HCT116 (cell line): Measurements from ENCODE around the gene ALKBH4. TPM values are rescaled to one million over a fixed set of nuclear protein-coding genes. Genes with fewer than 3 reads are reported as not detected.
"Not testable (repeated sequence)": the region's sequence is repeated elsewhere in the genome, so short reads cannot be mapped to it uniquely, and the experiment has no call there.

Experiments
- ATAC-seq: fragments of 200-7000 bp; cut with Tn5 transposase; 2 replicates; pipeline ENCODE4 v1.9.1; 2020; ENCODE audit warnings: mild to moderate bottlenecking, moderate library complexity
- BruUV-seq: library from RNA; stranded (reverse); fragments of 400-500 nt; replicated peaks from 2 replicates; lab custom pipeline; 2021; lab: Mats Ljungman, UMichigan
- CTCF ChIA-PET: fragments of 300-600 bp; sonication (Branson Sonifier 250); formaldehyde crosslinking; loops from one replicate; lab custom pipeline; 2021; ENCODE audit warnings: antibody characterized with exemption; lab: Charles Lee
- POLR2A ChIA-PET: fragments of 300-600, 350-600 bp; sonication (Branson Sonifier 250); formaldehyde crosslinking; loops from one replicate; lab custom pipeline; 2021; ENCODE audit warnings: antibody characterized with exemption; lab: Charles Lee
- RAD21 ChIA-PET, 2 experiments: fragments of 300-600 bp; sonication (Branson Sonifier 250); formaldehyde crosslinking; loops; one replicate each; lab custom pipeline; 2023; ENCODE audit warnings: low total read pairs in 2 of 2; ENCODE audit not compliant: uncharacterized antibody in 2 of 2, unreplicated experiment in 2 of 2, low non-redundant PET in 1 of 2; lab: Charles Lee
- DNase-seq: peaks from one replicate; pipeline ENCODE4 v3.0.0-alpha.2; 2010; ENCODE audit warnings: low read depth, low spot score
- H2AFZ ChIP-seq: fragments of 200-600 bp; shearing (Covaris generic), sonication (generic); 2 replicates; pipeline ENCODE4 v1.6.1; 2017; ENCODE audit warnings: low read depth, mixed run types, mixed read lengths, antibody characterized with exemption, low read length; ENCODE audit not compliant: poor library complexity, severe bottlenecking
- H3K27ac ChIP-seq: 2 replicates; pipeline ENCODE4 v1.5.1; 2012; ENCODE audit warnings: low read depth, low read length
- H3K27me3 ChIP-seq: fragments of 200-600 bp; sonication (generic); 2 replicates; pipeline ENCODE4 v1.6.1; 2016; ENCODE audit warnings: mixed run types, low read length, mixed read lengths; ENCODE audit not compliant: insufficient read depth
- H3K36me3 ChIP-seq, 2 experiments: fragments of 200-500 bp in 1 of 2; fragments of 200-600 bp in 1 of 2; sonication (Bioruptor generic) in 1 of 2; sonication (generic) in 1 of 2; 2 replicates each; pipeline versions ENCODE4 v1.5.1 to v1.6.1; 2014 to 2016; ENCODE audit warnings: low read length in 2 of 2, inconsistent platforms in 1 of 2, mixed read lengths in 1 of 2, mixed run types in 1 of 2; ENCODE audit not compliant: insufficient read depth in 2 of 2, control insufficient read depth in 1 of 2
- H3K4me1 ChIP-seq, 2 experiments: fragments of 200-600 bp in 1 of 2; sonication (generic) in 1 of 2; 2 replicates each; pipeline versions ENCODE4 v1.5.1 to v1.6.1; 2012 to 2017; ENCODE audit warnings: low read length in 2 of 2, inconsistent platforms in 1 of 2, mild to moderate bottlenecking in 1 of 2, mixed read lengths in 1 of 2, mixed run types in 1 of 2, moderate library complexity in 1 of 2; ENCODE audit not compliant: insufficient read depth in 2 of 2, control insufficient read depth in 1 of 2
- H3K4me2 ChIP-seq: fragments of 200-600 bp; sonication (generic); 2 replicates; pipeline ENCODE4 v1.6.1; 2017; ENCODE audit warnings: mixed run types, low read length, mixed read lengths
- H3K4me3 ChIP-seq, 2 experiments: fragments of 200-600 bp in 1 of 2; sonication (generic) in 1 of 2; replicated peaks in 1 of 2; 2 replicates each; pipeline ENCODE4 v1.5.1; 2011 to 2016; ENCODE audit warnings: low read length in 2 of 2, control low read depth in 1 of 2, low read depth in 1 of 2, mild to moderate bottlenecking in 1 of 2, mixed read lengths in 1 of 2, mixed run types in 1 of 2
- H3K79me2 ChIP-seq: fragments of 200-600 bp; sonication (generic); 2 replicates; pipeline ENCODE4 v1.6.1; 2017; ENCODE audit warnings: mild to moderate bottlenecking, mixed run types, low read length, moderate library complexity, mixed read lengths; ENCODE audit not compliant: insufficient read depth
- H3K9ac ChIP-seq: fragments of 200-600 bp; sonication (generic); 2 replicates; pipeline ENCODE4 v1.6.1; 2016; ENCODE audit warnings: low read length, mixed read lengths
- H3K9me2 ChIP-seq: fragments of 200-600 bp; sonication (generic), shearing (Covaris generic); 2 replicates; pipeline ENCODE4 v1.6.1; 2017; ENCODE audit warnings: mixed run types, mild to moderate bottlenecking, moderate library complexity; ENCODE audit not compliant: insufficient read depth
- H3K9me3 ChIP-seq, 2 experiments: fragments of 200-500 bp in 1 of 2; fragments of 200-600 bp in 1 of 2; sonication (Bioruptor generic) in 1 of 2; sonication (generic) in 1 of 2; 2 replicates each; pipeline ENCODE4 v1.6.1; 2014 to 2017; ENCODE audit warnings: low read length in 2 of 2, mixed read lengths in 2 of 2, inconsistent platforms in 1 of 2, low read depth in 1 of 2, mild to moderate bottlenecking in 1 of 2, mixed run types in 1 of 2, moderate library complexity in 1 of 2; ENCODE audit not compliant: control insufficient read depth in 1 of 2, insufficient read depth in 1 of 2
- H4K20me1 ChIP-seq: fragments of 200-600 bp; sonication (generic), shearing (Covaris generic); 2 replicates; pipeline ENCODE4 v1.6.1; 2017; ENCODE audit warnings: mixed run types, mild to moderate bottlenecking, moderate library complexity; ENCODE audit not compliant: insufficient read depth
- RAD21 ChIP-seq: IDR thresholded peaks from 2 replicates; pipeline ENCODE4 v1.6.1; 2012; ENCODE audit warnings: low read depth, mild to moderate bottlenecking
- intact Hi-C: fragments of 100-400 bp; cut with micrococcal nuclease; formaldehyde crosslinking; loops from 2 replicates; pipeline ENCODE4 v1.10.0; 2022
- total RNA-seq: library from RNA; stranded (reverse); gene quantifications from one replicate; pipeline ENCODE4 v1.2.1, GENCODE V29; 2021; ENCODE audit not compliant: unreplicated experiment
- TF ChIP-seq, protein P1 (sequence below), 3 experiments: fragments of 200-600 bp in 1 of 3; sonication (generic) in 1 of 3; IDR thresholded peaks in 2 of 3; conservative IDR thresholded peaks in 1 of 3; 2 replicates each; pipeline ENCODE4 v1.5.1; 2012 to 2017; ENCODE audit warnings: low read depth in 2 of 3, low read length in 2 of 3, antibody characterized with exemption in 1 of 3, borderline replicate concordance in 1 of 3, control low read depth in 1 of 3, mild to moderate bottlenecking in 1 of 3, mixed read lengths in 1 of 3, mixed run types in 1 of 3, moderate library complexity in 1 of 3; ENCODE audit not compliant: insufficient read depth in 1 of 3

The ALKBH4 gene
- total RNA-seq, 1 experiment from 2014 or later, result 14.9 TPM

DNA sequence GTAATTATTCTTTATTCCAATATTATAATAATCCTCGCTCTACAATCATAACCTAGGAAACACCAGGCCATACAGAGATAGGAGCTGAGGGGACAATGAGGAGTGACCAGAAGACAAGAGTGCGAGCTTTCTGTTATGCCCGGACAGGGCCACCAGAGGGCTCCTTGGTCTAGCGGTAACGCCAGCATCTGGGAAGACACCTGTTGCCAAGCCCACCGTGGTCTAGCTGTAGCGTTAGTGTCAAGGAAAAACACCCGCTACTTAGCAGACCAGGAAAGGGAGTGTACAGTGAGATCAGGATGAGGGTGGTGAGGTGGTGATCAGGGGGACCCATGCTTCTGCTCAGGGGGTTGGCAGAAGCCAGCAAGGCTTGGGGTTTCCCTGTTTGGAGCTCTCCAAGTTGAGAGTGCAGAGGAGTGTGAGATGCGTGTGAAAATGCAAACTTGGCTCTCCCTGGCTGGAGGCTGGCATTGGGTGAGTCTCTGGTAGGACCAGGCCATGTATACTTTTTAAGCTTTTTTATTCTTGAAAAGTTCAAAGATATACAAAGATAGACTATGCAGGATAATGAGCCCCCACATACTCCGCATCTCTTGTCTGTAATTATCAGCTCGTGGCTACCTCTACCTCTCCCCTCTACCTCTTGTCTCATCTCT is 15.4 kb upstream of the ALKBH4 start:
- H3K9me2 ChIP-seq, H3K36me3 ChIP-seq, H2AFZ ChIP-seq, ATAC-seq, H3K79me2 ChIP-seq, BruUV-seq, DNase-seq, H4K20me1 ChIP-seq, H3K4me1 ChIP-seq, RAD21 ChIA-PET: not testable (repeated sequence)
- TF ChIP-seq, protein P1, sequence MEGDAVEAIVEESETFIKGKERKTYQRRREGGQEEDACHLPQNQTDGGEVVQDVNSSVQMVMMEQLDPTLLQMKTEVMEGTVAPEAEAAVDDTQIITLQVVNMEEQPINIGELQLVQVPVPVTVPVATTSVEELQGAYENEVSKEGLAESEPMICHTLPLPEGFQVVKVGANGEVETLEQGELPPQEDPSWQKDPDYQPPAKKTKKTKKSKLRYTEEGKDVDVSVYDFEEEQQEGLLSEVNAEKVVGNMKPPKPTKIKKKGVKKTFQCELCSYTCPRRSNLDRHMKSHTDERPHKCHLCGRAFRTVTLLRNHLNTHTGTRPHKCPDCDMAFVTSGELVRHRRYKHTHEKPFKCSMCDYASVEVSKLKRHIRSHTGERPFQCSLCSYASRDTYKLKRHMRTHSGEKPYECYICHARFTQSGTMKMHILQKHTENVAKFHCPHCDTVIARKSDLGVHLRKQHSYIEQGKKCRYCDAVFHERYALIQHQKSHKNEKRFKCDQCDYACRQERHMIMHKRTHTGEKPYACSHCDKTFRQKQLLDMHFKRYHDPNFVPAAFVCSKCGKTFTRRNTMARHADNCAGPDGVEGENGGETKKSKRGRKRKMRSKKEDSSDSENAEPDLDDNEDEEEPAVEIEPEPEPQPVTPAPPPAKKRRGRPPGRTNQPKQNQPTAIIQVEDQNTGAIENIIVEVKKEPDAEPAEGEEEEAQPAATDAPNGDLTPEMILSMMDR (IDR thresholded peaks at IDR 0.05 in 2 of 3, conservative IDR thresholded peaks at IDR 0.05 in 1 of 3; ENCODE audit: borderline replicate concordance in 1 of 3, insufficient read depth in 1 of 3, low read depth in 2 of 3, low read length in 2 of 3), result peak; percentile 24 to 30 (median 25); a peak in 4 of 6 replicates
- TF ChIP-seq RAD21, result peak; percentile 41; the same call in 1 of the 2 replicates
- TF ChIP-seq, all 23 proteins: peak for 2; not testable (repeated sequence) for 21
- H3K27ac ChIP-seq, H3K9ac ChIP-seq, H3K27me3 ChIP-seq, intact Hi-C loops, H3K4me2 ChIP-seq, H3K4me3 ChIP-seq, POLR2A ChIA-PET, H3K9me3 ChIP-seq, CTCF ChIA-PET: not testable (repeated sequence)

DNA sequence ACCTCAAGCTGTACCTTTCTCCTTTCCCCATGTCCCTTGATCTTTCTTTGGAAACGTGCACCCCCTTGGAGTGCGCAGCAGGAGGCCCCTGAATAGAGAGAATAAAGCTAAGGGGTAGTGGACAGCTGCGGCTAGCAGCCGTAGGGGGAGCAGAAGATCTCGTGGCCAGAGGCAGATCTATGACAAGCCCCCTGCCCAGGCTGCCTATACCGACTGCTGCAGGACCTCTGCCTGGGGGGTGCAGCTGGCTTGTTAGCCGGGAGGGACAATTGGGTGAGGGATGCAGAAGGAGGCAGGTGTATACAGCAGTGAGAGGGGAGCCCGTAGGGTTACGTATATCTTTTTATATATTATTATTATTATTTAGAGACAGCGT is 14.5 kb upstream of the ALKBH4 start:
- intact Hi-C loops, CTCF ChIA-PET, H3K4me2 ChIP-seq, DNase-seq, H4K20me1 ChIP-seq, H3K9ac ChIP-seq, H3K27ac ChIP-seq, RAD21 ChIA-PET, H3K27me3 ChIP-seq, H3K9me2 ChIP-seq, H3K9me3 ChIP-seq, POLR2A ChIA-PET, H2AFZ ChIP-seq, H3K4me1 ChIP-seq, H3K79me2 ChIP-seq, H3K36me3 ChIP-seq, BruUV-seq, H3K4me3 ChIP-seq: not testable (repeated sequence)
- ATAC-seq, result peak; percentile 30
